PC-3 (cell line): Measurements from ENCODE around the gene VEGFC.

Experiments used
- CTCF ChIP-seq: fragments of 300-600 bp; sonication (generic); conservative IDR thresholded peaks from 2 replicates; pipeline ENCODE4 v1.5.1; 2017; ENCODE audit warnings: antibody characterized with exemption, low read depth, mild to moderate bottlenecking, low read length
- EZH2 ChIP-seq: fragments of 300-600 bp; sonication (generic); IDR thresholded peaks from one replicate; pipeline ENCODE4 v1.6.1; 2017; ENCODE audit warnings: antibody characterized with exemption, mild to moderate bottlenecking, low read length; ENCODE audit not compliant: unreplicated experiment

GRCh38 chr4:176751061-176751460 lies 41.7 kb downstream of the VEGFC start:
- no peak for TF ChIP-seq CTCF
- no peak for TF ChIP-seq EZH2
